ENCODE data around the gene CLASP1. TPM values are rescaled to one million over a fixed set of nuclear protein-coding genes. Genes with fewer than 3 reads are reported as not detected.

Gene CLASP1
- total and polyA plus RNA-seq, 7 donors: 2.4 to 117 (median 53.9) TPM

GRCh38 chr2:121532894-121533293 lies 116.4 kb downstream of the CLASP1 start:
- H3K27ac ChIP-seq: peak overlapping the region in 1 of 4 donors; percentile 96
- TF ChIP-seq CTCF (IDR thresholded peaks at IDR 0.05) (no peak), EP300 (IDR thresholded peaks at IDR 0.05) (no peak), POLR2A (IDR thresholded peaks at IDR 0.05) (no peak), POLR2AphosphoS5 (IDR thresholded peaks at IDR 0.05) (no peak)

GRCh38 chr2:121532347-121532766 lies 116.9 kb downstream of the CLASP1 start:
- WGBS, 2 donors: 72 to 74% methylated on average over 4 of the region's 4 CpGs
- Histone ChIP-seq H3K36me3 (no peaks in the 10 kb centered on the region), H3K4me3 (no peak overlapping the region), H3K9me3 (no peaks in the 10 kb centered on the region), H3K27ac (peak overlapping the region in 3 of 4 donors; percentile 94 to 96 (median 94)), H3K27me3 (no peaks in the 10 kb centered on the region), H3K4me1 (peaks cover 0 to 53% (median 37%) of the 10 kb centered on the region in 4 donors)
- DNase-seq: no peak
- intact Hi-C loops (cut with DNase I): loop anchor here (5.0 to 10.0 kb wide), 2 partner anchors 128 to 225 kb away; partner anchors contain the start of gene TSN
- no peak for TF ChIP-seq POLR2A (IDR thresholded peaks at IDR 0.05)
- no peak for TF ChIP-seq POLR2AphosphoS5 (IDR thresholded peaks at IDR 0.05)
- no peak for TF ChIP-seq CTCF (IDR thresholded peaks at IDR 0.05)
- no peak for TF ChIP-seq EP300 (IDR thresholded peaks at IDR 0.05)

More at GRCh38 chr2:121532894-121533293, 116.4 kb downstream of the CLASP1 start:
- Histone ChIP-seq H3K9me3 (no peaks in the 10 kb centered on the region), H3K4me1 (peaks cover 0 to 50% (median 34%) of the 10 kb centered on the region in 4 donors), H3K4me3 (no peak overlapping the region), H3K36me3 (no peaks in the 10 kb centered on the region), H3K27me3 (no peaks in the 10 kb centered on the region)
- intact Hi-C loops (cut with DNase I): loop anchor here (5.0 to 10.0 kb wide), 2 partner anchors 128 to 224 kb away; partner anchors contain the start of gene TSN
- no peak for DNase-seq
- 66 to 72% methylated on average over 6 of the region's 6 CpGs for WGBS, 2 donors

- no peaks in the 10 kb centered on the region for H3K9me3 ChIP-seq
- peak; percentile 90 for DNase-seq
- peak overlapping the region; percentile 87 to 96 (median 94) for H3K27ac ChIP-seq
- H3K4me1 ChIP-seq: peaks cover 0 to 50% (median 33%) of the 10 kb centered on the region in 4 donors
- H3K27me3 ChIP-seq: no peaks in the 10 kb centered on the region
- H3K4me3 ChIP-seq: peak overlapping the region; percentile 59 to 82 (median 73)
- TF ChIP-seq POLR2A (IDR thresholded peaks at IDR 0.05) (no peak), CTCF (IDR thresholded peaks at IDR 0.05) (no peak), EP300 (IDR thresholded peaks at IDR 0.05) (no peak), POLR2AphosphoS5 (IDR thresholded peaks at IDR 0.05) (no peak)
- 0% methylated on average over 46 of the region's 46 CpGs for WGBS, 2 donors
- intact Hi-C loops (cut with DNase I): loop anchor here (2.0 to 10.0 kb wide), 4 partner anchors 125 to 227 kb away; partner anchors contain the start of genes NIFK and TSN
- H3K36me3 ChIP-seq: peaks cover 0 to 6% (median 0%) of the 10 kb centered on the region in 4 donors
Measured at GRCh38 chr2:121530212-121530705, 119.0 kb downstream of the CLASP1 start.

GRCh38 chr2:121529439-121530211 lies 119.6 kb downstream of the CLASP1 start:
- peak; percentile 82 for DNase-seq
- intact Hi-C loops (cut with DNase I): loop anchor here (2.0 to 10.0 kb wide), 4 partner anchors 125 to 228 kb away; partner anchors contain the start of genes NIFK and TSN
- WGBS, 2 donors: 11% methylated on average over 19 of the region's 19 CpGs
- TF ChIP-seq EP300 (IDR thresholded peaks at IDR 0.05) (no peak), POLR2AphosphoS5 (IDR thresholded peaks at IDR 0.05) (no peak), CTCF (IDR thresholded peaks at IDR 0.05) (no peak), POLR2A (IDR thresholded peaks at IDR 0.05) (no peak)
- Histone ChIP-seq H3K4me1 (peaks cover 0 to 50% (median 33%) of the 10 kb centered on the region in 4 donors), H3K36me3 (peaks cover 0 to 12% (median 0%) of the 10 kb centered on the region in 4 donors), H3K27ac (peak overlapping the region; percentile 87 to 96 (median 94)), H3K9me3 (no peaks in the 10 kb centered on the region), H3K27me3 (no peaks in the 10 kb centered on the region), H3K4me3 (peak overlapping the region; percentile 59 to 82 (median 73))

Data from sigmoid colon (tissue), 7 donors.